Activated naive CD8-positive, alpha-beta T cell (primary cell): ENCODE data around the gene ACTN4.
"Not testable (repeated sequence)": the region's sequence is repeated elsewhere in the genome, so short reads cannot be mapped to it uniquely, and the experiment has no call there.

Source experiments
- H3K27ac Mint-ChIP-seq: one replicate; pipeline ENCODE4 v1.8.0; 2021; ENCODE audit warnings: mixed read lengths
- H3K27me3 Mint-ChIP-seq: one replicate; pipeline ENCODE4 v1.8.0; 2021; ENCODE audit warnings: mixed read lengths
- H3K36me3 Mint-ChIP-seq: one replicate; pipeline ENCODE4 v1.8.0; 2021; ENCODE audit warnings: mixed read lengths
- H3K4me1 Mint-ChIP-seq: one replicate; pipeline ENCODE4 v1.8.0; 2021; ENCODE audit warnings: low read depth, mixed read lengths
- H3K4me3 Mint-ChIP-seq: one replicate; pipeline ENCODE4 v1.8.0; 2021; ENCODE audit warnings: mild to moderate bottlenecking, mixed read lengths
- H3K9me3 Mint-ChIP-seq: one replicate; pipeline ENCODE4 v1.8.0; 2021; ENCODE audit warnings: low read depth, mixed read lengths

ACTN4 gene

GRCh38 chr19:38741670-38742069, 94.2 kb downstream of the ACTN4 start:
- Mint-ChIP-seq H3K4me1 (peaks cover 14% of the 10 kb centered on the region), H3K4me3 (no peak overlapping the region), H3K9me3 (no peaks in the 10 kb centered on the region), H3K27ac (no peak overlapping the region), H3K36me3 (no peaks in the 10 kb centered on the region), H3K27me3 (no peaks in the 10 kb centered on the region)

GRCh38 chr19:38742296-38742695, 94.8 kb downstream of the ACTN4 start:
- no peaks in the 10 kb centered on the region for H3K36me3 Mint-ChIP-seq
- H3K4me3 Mint-ChIP-seq = no peak overlapping the region
- peaks cover 14% of the 10 kb centered on the region for H3K4me1 Mint-ChIP-seq
- H3K27ac Mint-ChIP-seq = no peak overlapping the region
- no peaks in the 10 kb centered on the region for H3K27me3 Mint-ChIP-seq
- no peaks in the 10 kb centered on the region for H3K9me3 Mint-ChIP-seq

GRCh38 chr19:38742906-38743305, 95.5 kb downstream of the ACTN4 start:
- Mint-ChIP-seq H3K9me3 (no peaks in the 10 kb centered on the region), H3K36me3 (no peaks in the 10 kb centered on the region), H3K4me1 (peaks cover 9% of the 10 kb centered on the region), H3K4me3 (no peak overlapping the region), H3K27me3 (no peaks in the 10 kb centered on the region), H3K27ac (no peak overlapping the region)

- no peak overlapping the region for H3K27ac Mint-ChIP-seq
- H3K9me3 Mint-ChIP-seq = no peaks in the 10 kb centered on the region
- no peaks in the 10 kb centered on the region for H3K27me3 Mint-ChIP-seq
- H3K4me1 Mint-ChIP-seq = peaks cover 6% of the 10 kb centered on the region
- H3K4me3 Mint-ChIP-seq = no peak overlapping the region
- H3K36me3 Mint-ChIP-seq = no peaks in the 10 kb centered on the region
These were observed 96.2 kb downstream of the ACTN4 start for GRCh38 chr19:38743394-38744297.

GRCh38 chr19:38744298-38744681, 96.8 kb downstream of the ACTN4 start, which contains the start of gene CAPN12:
Gene CAPN12, minus strand, starts transcription at chr19:38744474. Its CDS starts 309 bp downstream, at chr19:38744165.
- Mint-ChIP-seq H3K27ac (no peak within 1 kb of the TSS), H3K4me1 (peaks cover 5% of the 10 kb centered on the region), H3K4me3 (no peak within 1 kb of the TSS), H3K27me3 (no peaks in the 10 kb centered on the region), H3K36me3 (no peaks in the 10 kb centered on the region), H3K9me3 (no peaks in the 10 kb centered on the region)

GRCh38 chr19:38744874-38745273, 97.4 kb downstream of the ACTN4 start:
- H3K4me1 Mint-ChIP-seq = peaks cover under 1% of the 10 kb centered on the region
- no peak overlapping the region for H3K27ac Mint-ChIP-seq
- no peaks in the 10 kb centered on the region for H3K27me3 Mint-ChIP-seq
- H3K36me3 Mint-ChIP-seq = no peaks in the 10 kb centered on the region
- H3K4me3 Mint-ChIP-seq = no peak overlapping the region
- no peaks in the 10 kb centered on the region for H3K9me3 Mint-ChIP-seq

- Mint-ChIP-seq H3K4me1 (no peaks in the 10 kb centered on the region), H3K36me3 (no peaks in the 10 kb centered on the region), H3K27ac (no peak overlapping the region), H3K4me3 (no peak overlapping the region), H3K27me3 (no peaks in the 10 kb centered on the region), H3K9me3 (no peaks in the 10 kb centered on the region)
These were observed 97.9 kb downstream of the ACTN4 start for GRCh38 chr19:38745316-38745715.

GRCh38 chr19:38753783-38754182, 106.3 kb downstream of the ACTN4 start:
- H3K36me3 Mint-ChIP-seq, H3K27me3 Mint-ChIP-seq, H3K4me3 Mint-ChIP-seq: not testable (repeated sequence)

GRCh38 chr19:38754196-38754595, 106.7 kb downstream of the ACTN4 start:
- not testable (repeated sequence) for H3K4me3 Mint-ChIP-seq, H3K9me3 Mint-ChIP-seq, H3K36me3 Mint-ChIP-seq, H3K4me1 Mint-ChIP-seq, H3K27ac Mint-ChIP-seq, H3K27me3 Mint-ChIP-seq

More at GRCh38 chr19:38753783-38754182, 106.3 kb downstream of the ACTN4 start:
- not testable (repeated sequence) for H3K9me3 Mint-ChIP-seq, H3K27ac Mint-ChIP-seq, H3K4me1 Mint-ChIP-seq

GRCh38 chr19:38759590-38760003, 112.1 kb downstream of the ACTN4 start:
- Mint-ChIP-seq H3K4me3 (no peak overlapping the region), H3K4me1 (no peaks in the 10 kb centered on the region), H3K9me3 (no peaks in the 10 kb centered on the region), H3K36me3 (no peaks in the 10 kb centered on the region), H3K27ac (no peak overlapping the region), H3K27me3 (no peaks in the 10 kb centered on the region)

GRCh38 chr19:38760805-38761517, 113.5 kb downstream of the ACTN4 start:
- H3K4me3 Mint-ChIP-seq, H3K36me3 Mint-ChIP-seq, H3K4me1 Mint-ChIP-seq, H3K27me3 Mint-ChIP-seq, H3K9me3 Mint-ChIP-seq, H3K27ac Mint-ChIP-seq: not testable (repeated sequence)

GRCh38 chr19:38761884-38762389, 114.5 kb downstream of the ACTN4 start:
- not testable (repeated sequence) for H3K4me3 Mint-ChIP-seq, H3K27me3 Mint-ChIP-seq, H3K36me3 Mint-ChIP-seq, H3K9me3 Mint-ChIP-seq, H3K27ac Mint-ChIP-seq, H3K4me1 Mint-ChIP-seq

GRCh38 chr19:38763795-38764220, 116.4 kb downstream of the ACTN4 start:
- Mint-ChIP-seq H3K27ac (no peak overlapping the region), H3K9me3 (no peaks in the 10 kb centered on the region), H3K4me1 (no peaks in the 10 kb centered on the region), H3K27me3 (no peaks in the 10 kb centered on the region), H3K4me3 (no peak overlapping the region), H3K36me3 (no peaks in the 10 kb centered on the region)

- Mint-ChIP-seq H3K4me3 (no peak overlapping the region), H3K27ac (no peak overlapping the region), H3K36me3 (no peaks in the 10 kb centered on the region), H3K4me1 (peaks cover 3% of the 10 kb centered on the region), H3K27me3 (no peaks in the 10 kb centered on the region), H3K9me3 (no peaks in the 10 kb centered on the region)
These were observed 117.8 kb downstream of the ACTN4 start for GRCh38 chr19:38765214-38765613.

- H3K27ac Mint-ChIP-seq = no peak overlapping the region
- H3K9me3 Mint-ChIP-seq = no peaks in the 10 kb centered on the region
- H3K36me3 Mint-ChIP-seq = no peaks in the 10 kb centered on the region
- H3K4me3 Mint-ChIP-seq = no peak overlapping the region
- no peaks in the 10 kb centered on the region for H3K27me3 Mint-ChIP-seq
- peaks cover 3% of the 10 kb centered on the region for H3K4me1 Mint-ChIP-seq
These were observed 119.0 kb downstream of the ACTN4 start for GRCh38 chr19:38766276-38767047.
